ENCODE measurements around the gene PSD4.

The PSD4 gene

DNA sequence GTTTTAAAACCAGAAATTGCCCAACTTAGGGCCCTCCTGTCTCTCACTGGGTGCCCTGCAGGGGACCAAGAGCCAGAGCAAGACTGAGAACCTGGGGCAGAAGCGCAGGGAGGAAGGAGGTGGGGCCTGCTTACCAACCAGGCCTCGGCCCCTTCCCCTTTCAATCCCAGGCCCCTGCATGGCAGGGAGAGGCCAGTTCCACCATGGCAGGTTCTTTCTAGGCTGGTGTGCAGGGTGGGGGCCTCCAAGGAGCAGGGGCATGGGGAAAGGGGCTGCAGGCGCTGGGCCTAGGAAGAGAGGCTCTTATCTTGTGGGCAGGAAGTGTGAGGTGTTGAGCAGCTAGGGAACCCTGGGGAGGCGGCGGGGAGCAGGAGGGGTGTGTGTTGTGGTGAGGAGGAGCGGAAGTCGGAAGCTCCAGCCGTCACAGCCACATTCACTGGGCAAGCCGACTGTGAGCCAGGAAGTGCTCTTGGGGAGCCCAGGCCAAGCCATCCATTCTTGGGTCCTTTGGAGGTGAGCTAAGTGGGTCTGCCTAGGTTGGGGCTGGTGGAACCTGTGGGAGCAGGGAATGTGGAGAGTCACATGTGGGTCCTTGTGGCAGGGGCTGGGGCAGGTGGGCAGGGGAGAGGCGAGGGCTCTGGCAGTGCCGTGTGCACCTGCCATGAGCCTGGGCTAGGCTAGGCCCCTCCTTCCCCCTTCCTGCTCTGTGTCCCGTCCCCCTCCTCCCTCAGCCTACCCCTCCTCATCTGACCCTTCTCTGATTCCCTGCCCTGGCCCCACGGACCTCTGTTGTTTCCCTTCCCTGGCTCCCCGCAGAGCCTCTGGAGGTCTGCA is at the start of gene PSD4:
PSD4 (plus strand) TSS at position 430 of the 834 bp plus-strand sequence. CDS start 8,486 bp downstream, outside the sequence.
- DNase-seq (ENCODE audit: low spot score in 2 of 2): peak; percentile 35 to 46
- H3K27ac Mint-ChIP-seq: peak within 1 kb of the TSS; percentile 89
- H3K9me3 Mint-ChIP-seq: peaks cover 2% of the 10 kb centered on the region
- peaks cover 51% of the 10 kb centered on the region for H3K4me1 Mint-ChIP-seq
- peak within 1 kb of the TSS; percentile 82 for H3K4me3 Mint-ChIP-seq
- H3K27me3 Mint-ChIP-seq: no peaks in the 10 kb centered on the region
- ATAC-seq (ENCODE audit: low read depth): peak; percentile 56
- peaks cover 10% of the 10 kb centered on the region for H3K36me3 Mint-ChIP-seq

DNA sequence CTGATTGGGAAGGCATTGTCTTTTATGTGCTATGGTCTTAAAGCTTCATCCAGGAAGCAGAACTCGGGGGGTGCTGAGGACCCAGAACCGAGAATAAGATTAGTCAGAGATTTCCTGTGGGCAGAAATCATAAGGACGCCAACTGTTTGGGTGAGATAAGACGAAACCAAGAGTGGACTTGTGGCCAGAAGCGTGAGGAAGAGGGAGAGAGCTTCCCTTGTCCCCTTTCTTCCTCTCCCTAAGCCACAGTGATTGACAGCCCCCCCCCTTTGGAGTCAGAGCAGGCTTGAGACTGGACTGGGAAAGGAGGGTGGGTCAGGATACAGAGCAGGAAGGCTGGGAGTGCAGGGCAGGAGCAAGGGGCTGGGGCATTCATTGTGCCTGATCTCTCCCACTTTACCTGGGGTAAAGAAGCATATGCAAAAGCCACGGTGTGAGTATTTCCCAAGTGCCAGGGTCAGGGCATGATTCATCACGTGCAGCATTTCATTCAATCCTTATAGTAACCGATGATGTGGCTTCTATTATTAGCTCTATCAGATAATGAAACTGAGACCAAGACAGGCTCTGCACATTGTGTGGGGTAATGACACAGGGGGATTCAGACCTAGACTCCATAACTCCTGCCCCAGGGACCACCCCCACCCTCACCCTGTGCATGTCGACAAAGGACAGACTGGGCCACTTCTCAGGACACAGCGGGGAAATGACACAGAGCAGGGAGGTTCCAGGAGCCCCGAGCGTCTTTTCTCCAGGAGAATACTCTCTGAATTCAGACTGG is 49.4 kb upstream of the PSD4 start:
- ATAC-seq (ENCODE audit: low read depth) (peak; percentile 51), DNase-seq (ENCODE audit: low spot score in 2 of 2) (no peak)
- Mint-ChIP-seq H3K4me3 (no peak overlapping the region), H3K36me3 (no peaks in the 10 kb centered on the region), H3K27me3 (no peaks in the 10 kb centered on the region), H3K4me1 (peaks cover 19% of the 10 kb centered on the region), H3K9me3 (peaks cover 1% of the 10 kb centered on the region), H3K27ac (no peak overlapping the region)

DNA sequence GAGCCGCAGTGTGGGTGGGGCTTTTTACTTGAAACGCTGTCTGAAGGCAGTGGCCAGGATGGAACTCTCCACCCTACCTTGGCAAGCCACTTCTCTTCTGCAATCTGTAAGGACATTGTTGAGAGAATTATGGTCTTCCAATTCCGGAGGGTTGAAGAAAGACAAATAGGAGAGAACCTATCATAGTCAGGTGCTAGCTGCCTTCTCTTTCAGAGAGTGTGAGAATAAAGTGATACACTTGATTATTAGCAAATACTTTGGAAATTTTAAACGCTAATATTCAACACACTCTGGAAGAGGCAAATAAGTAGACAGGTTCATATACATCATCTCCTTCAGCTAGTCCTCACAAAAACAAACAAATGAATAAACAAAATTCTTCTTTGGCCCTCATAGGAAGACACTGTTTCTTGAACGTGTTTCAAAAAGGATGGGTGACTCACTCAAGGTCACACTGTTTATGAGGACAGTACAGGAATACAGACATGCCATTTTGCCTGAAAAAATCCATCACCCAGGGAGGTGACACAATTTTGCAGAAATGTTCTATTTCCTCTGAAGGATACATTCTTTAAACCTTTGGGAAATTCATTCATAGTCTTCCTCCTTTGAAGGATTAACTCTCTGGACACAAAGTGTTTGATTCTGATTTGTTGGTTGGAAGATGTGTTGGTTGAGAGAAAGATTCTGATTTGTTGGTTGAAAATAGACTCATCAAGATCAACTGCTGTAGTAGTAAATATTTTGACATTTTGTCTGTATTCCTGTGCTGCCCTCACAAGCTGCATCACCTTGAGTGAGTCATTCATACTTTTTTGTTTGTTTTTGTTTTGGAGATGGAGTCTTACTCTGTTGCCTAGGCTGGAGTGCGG is 48.6 kb upstream of the PSD4 start:
- DNase-seq (ENCODE audit: low spot score in 2 of 2) (no peak), ATAC-seq (ENCODE audit: low read depth) (no peak)
- Mint-ChIP-seq H3K27ac (no peak overlapping the region), H3K36me3 (no peaks in the 10 kb centered on the region), H3K4me1 (peaks cover 19% of the 10 kb centered on the region), H3K27me3 (no peaks in the 10 kb centered on the region), H3K4me3 (no peak overlapping the region), H3K9me3 (peaks cover 1% of the 10 kb centered on the region)

DNA sequence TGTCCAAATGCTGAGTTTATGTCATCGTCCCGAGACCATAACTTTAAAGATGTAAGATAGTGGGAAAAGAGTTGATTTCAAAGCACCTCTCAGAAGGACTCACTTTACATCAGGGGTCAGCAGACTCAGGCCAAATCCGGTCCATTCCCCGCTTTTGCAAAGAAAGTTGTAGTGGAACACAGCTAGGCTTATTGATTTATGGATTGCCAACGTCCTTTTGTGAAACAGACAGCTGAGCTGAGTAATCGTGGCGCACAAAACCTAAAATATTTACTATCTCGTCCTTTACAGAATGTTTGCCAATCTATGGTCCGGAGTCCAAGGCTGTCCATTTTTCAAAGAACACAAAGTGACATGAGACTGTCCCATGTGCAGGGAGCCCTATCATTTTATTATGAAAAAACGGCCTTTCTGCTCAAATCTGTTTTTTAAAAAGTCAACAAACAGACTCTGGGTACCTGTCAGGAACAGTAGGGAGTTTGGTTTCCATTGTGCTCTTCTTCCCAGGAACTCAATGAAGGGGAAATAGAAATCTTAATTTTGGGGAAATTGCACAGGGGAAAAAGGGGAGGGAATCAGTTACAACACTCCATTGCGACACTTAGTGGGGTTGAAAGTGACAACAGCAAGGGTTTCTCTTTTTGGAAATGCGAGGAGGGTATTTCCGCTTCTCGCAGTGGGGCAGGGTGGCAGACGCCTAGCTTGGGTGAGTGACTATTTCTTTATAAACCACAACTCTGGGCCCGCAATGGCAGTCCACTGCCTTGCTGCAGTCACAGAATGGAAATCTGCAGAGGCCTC is 46.7 kb upstream of the PSD4 start, which contains the start of gene IL1RN:
IL1RN (plus strand) TSS at position 754 of the 801 bp plus-strand sequence; CDS start at position 781, 27 bp downstream.
- peak; percentile 31 for ATAC-seq (ENCODE audit: low read depth)
- H3K36me3 Mint-ChIP-seq: no peaks in the 10 kb centered on the region
- no peak within 1 kb of the TSS for H3K4me3 Mint-ChIP-seq
- H3K4me1 Mint-ChIP-seq: peaks cover 10% of the 10 kb centered on the region
- no peak for DNase-seq (ENCODE audit: low spot score in 2 of 2)
- no peaks in the 10 kb centered on the region for H3K9me3 Mint-ChIP-seq
- H3K27me3 Mint-ChIP-seq: no peaks in the 10 kb centered on the region
- no peak within 1 kb of the TSS for H3K27ac Mint-ChIP-seq

DNA sequence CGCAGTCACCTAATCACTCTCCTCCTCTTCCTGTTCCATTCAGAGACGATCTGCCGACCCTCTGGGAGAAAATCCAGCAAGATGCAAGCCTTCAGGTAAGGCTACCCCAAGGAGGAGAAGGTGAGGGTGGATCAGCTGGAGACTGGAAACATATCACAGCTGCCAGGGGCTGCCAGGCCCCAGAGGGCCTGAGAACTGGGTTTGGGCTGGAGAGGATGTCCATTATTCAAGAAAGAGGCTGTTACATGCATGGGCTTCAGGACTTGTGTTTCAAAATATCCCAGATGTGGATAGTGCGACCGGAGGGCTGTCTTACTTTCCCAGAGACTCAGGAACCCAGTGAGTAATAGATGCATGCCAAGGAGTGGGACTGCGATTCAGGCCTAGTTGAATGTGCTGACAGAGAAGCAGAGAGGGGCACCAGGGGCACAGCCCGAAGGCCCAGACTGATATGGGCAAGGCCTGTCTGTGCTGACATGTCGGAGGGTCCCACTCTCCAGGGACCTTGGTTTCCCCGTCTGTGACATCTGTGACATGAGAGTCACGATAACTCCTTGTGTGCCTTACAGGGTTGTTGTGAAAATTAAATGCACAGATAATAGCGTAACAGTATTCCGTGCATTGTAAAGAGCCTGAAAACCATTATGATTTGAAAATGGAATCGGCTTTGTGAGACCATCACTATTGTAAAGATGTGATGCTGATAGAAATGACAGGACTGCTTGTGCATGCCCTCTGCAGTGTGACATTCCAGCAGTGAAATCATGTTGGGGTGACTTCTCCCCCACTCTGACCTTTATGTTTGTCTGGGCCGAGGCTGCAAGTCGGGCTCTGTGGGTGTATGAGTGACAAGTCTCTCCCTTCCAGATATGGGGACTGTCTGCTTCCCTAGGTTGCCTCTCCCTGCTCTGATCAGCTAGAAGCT is 45.9 kb upstream of the PSD4 start:
- H3K27ac Mint-ChIP-seq: no peak overlapping the region
- no peak for ATAC-seq (ENCODE audit: low read depth)
- no peaks in the 10 kb centered on the region for H3K36me3 Mint-ChIP-seq
- peaks cover 10% of the 10 kb centered on the region for H3K4me1 Mint-ChIP-seq
- DNase-seq (ENCODE audit: low spot score in 2 of 2): no peak
- no peaks in the 10 kb centered on the region for H3K27me3 Mint-ChIP-seq
- H3K9me3 Mint-ChIP-seq: no peaks in the 10 kb centered on the region
- no peak overlapping the region for H3K4me3 Mint-ChIP-seq

DNA sequence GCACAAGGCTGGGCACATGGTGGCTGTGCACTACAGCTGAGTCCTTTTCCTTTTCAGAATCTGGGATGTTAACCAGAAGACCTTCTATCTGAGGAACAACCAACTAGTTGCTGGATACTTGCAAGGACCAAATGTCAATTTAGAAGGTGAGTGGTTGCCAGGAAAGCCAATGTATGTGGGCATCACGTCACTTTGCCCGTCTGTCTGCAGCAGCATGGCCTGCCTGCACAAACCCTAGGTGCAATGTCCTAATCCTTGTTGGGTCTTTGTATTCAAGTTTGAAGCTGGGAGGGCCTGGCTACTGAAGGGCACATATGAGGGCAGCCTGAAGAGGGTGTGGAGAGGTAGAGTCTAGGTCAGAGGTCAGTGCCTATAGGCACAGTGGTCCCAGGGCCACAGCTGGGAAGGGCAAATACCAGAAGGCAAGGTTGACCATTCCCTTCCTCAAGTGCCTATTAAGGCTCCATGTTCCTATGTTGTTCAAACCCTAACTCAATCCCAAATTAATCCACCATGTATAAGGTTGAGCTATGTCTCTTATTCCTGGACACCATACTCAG is 44.2 kb upstream of the PSD4 start:
- Mint-ChIP-seq H3K36me3 (no peaks in the 10 kb centered on the region), H3K27me3 (no peaks in the 10 kb centered on the region), H3K9me3 (no peaks in the 10 kb centered on the region), H3K4me3 (no peak overlapping the region), H3K4me1 (peaks cover 3% of the 10 kb centered on the region), H3K27ac (no peak overlapping the region)
- no peak for ATAC-seq (ENCODE audit: low read depth)
- DNase-seq (ENCODE audit: low spot score in 2 of 2): no peak

DNA sequence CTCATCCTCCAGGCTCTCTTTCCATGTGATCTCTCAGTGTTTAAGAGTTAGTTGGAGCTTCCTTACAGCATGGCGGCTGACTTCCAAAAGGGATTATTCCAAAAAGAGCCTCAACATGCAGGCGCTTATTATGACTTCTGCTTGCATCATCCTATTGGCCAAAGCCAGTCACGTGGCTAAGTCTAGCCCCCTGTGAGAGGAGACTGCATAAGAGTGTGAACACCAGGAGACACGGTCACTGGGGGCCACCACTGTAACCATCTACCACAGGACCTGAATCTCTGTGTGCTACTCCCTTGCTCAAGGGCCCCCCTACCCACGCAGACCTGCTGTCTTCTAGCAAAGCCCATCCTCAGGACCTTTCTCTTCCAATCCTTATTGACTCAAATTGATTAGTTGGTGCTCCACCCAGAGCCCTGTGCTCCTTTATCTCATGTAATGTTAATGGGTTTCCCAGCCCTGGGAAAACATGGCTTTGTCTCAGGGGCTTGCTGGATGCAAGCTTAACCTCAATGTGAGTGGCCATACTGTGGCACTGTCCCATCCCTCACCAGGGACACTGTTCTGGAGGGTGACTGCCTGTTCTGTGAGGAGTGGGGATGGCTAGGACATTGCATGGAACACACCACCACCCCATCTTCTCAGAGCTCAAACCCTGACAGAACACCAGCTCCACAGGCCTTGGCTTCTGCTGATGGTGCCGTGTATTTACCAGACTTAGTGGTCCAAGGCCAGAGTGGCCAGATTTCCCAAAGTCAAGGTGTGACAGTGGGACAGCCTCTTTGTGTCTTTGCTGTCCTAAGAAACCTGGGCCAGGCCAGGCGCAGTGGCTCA is 42.2 kb upstream of the PSD4 start:
- Mint-ChIP-seq H3K9me3 (no peaks in the 10 kb centered on the region), H3K4me3 (no peak overlapping the region), H3K27ac (no peak overlapping the region), H3K27me3 (no peaks in the 10 kb centered on the region), H3K36me3 (no peaks in the 10 kb centered on the region), H3K4me1 (peaks cover 2% of the 10 kb centered on the region)
- no peak for DNase-seq (ENCODE audit: low spot score in 2 of 2)
- ATAC-seq (ENCODE audit: low read depth): no peak

DNA sequence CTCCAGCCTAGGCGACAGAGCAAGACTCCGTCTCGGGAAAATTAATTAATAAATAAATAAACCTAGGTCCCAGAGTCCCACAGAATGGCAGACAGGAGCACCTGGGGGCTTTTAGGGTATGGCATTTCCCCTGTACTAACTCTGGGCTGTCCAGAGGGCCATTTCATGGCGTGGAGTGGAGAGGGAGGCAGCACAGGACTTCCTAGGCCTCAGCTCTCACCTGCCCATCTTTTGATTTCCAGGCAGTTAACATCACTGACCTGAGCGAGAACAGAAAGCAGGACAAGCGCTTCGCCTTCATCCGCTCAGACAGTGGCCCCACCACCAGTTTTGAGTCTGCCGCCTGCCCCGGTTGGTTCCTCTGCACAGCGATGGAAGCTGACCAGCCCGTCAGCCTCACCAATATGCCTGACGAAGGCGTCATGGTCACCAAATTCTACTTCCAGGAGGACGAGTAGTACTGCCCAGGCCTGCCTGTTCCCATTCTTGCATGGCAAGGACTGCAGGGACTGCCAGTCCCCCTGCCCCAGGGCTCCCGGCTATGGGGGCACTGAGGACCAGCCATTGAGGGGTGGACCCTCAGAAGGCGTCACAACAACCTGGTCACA is 41.3 kb upstream of the PSD4 start:
- no peaks in the 10 kb centered on the region for H3K27me3 Mint-ChIP-seq
- no peak overlapping the region for H3K4me3 Mint-ChIP-seq
- H3K27ac Mint-ChIP-seq: no peak overlapping the region
- no peak for DNase-seq (ENCODE audit: low spot score in 2 of 2)
- no peaks in the 10 kb centered on the region for H3K9me3 Mint-ChIP-seq
- no peak for ATAC-seq (ENCODE audit: low read depth)
- peaks cover 5% of the 10 kb centered on the region for H3K4me1 Mint-ChIP-seq
- no peaks in the 10 kb centered on the region for H3K36me3 Mint-ChIP-seq

DNA sequence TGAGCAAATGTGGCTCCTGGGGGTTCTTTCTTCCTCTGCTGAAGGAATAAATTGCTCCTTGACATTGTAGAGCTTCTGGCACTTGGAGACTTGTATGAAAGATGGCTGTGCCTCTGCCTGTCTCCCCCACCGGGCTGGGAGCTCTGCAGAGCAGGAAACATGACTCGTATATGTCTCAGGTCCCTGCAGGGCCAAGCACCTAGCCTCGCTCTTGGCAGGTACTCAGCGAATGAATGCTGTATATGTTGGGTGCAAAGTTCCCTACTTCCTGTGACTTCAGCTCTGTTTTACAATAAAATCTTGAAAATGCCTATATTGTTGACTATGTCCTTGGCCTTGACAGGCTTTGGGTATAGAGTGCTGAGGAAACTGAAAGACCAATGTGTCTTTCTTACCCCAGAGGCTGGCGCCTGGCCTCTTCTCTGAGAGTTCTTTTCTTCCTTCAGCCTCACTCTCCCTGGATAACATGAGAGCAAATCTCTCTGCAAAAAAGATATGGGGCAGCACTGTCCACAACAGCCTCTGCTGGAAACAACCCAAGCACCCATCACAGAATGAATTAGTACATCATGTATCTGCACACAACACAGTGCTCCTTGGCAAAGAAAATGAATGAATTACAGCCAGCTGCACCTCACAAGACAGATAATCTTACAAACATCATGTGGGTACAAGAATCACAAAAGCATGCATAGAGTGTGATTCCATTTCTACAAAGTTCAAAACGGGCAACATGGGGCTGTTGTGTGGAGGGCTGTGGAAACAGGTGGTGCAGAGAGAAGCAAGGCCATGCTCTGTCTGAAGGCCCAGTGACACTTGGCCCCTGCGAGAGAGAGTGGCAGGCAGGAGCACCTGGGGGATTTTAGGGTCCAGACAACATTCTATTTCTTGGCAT is 39.8 kb upstream of the PSD4 start:
- DNase-seq (ENCODE audit: low spot score in 2 of 2): no peak
- Mint-ChIP-seq H3K4me3 (no peak overlapping the region), H3K9me3 (no peaks in the 10 kb centered on the region), H3K27ac (no peak overlapping the region), H3K27me3 (no peaks in the 10 kb centered on the region), H3K36me3 (no peaks in the 10 kb centered on the region), H3K4me1 (peaks cover 10% of the 10 kb centered on the region)
- no peak for ATAC-seq (ENCODE audit: low read depth)

DNA sequence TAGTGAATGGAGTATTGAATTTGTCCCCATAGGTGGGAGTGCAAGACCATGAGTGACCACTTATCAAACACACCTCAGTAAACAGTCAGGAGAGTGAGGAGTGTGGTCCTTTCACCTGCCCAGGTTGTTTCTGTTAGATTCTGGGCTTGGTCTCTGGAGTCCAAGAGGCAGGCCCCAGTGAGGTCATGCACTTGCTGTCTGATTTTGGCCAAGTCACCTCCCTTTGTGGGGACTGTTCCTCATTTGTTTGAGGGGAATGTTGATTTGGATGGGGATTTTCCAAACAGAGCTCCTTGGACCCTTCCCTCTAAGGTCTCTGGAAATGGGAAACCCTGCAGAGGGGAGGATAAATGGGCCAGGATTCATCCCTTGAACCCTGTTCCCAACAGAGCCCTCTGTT is 39.1 kb upstream of the PSD4 start:
- H3K36me3 Mint-ChIP-seq: no peaks in the 10 kb centered on the region
- DNase-seq (ENCODE audit: low spot score in 2 of 2) (no peak), ATAC-seq (ENCODE audit: low read depth) (no peak)
- H3K4me1 Mint-ChIP-seq: peaks cover 10% of the 10 kb centered on the region
- H3K9me3 Mint-ChIP-seq: no peaks in the 10 kb centered on the region
- H3K27ac Mint-ChIP-seq: no peak overlapping the region
- H3K4me3 Mint-ChIP-seq: no peak overlapping the region
- H3K27me3 Mint-ChIP-seq: no peaks in the 10 kb centered on the region
